HPDE6-E6E7 (cell line): ENCODE measurements around the gene LTO1.

Experiments used
- DNase-seq: peaks from one replicate; pipeline ENCODE4 v3.0.0; 2011; ENCODE audit warnings: missing footprints; ENCODE audit errors: extremely low spot score

The LTO1 gene

GRCh38 chr11:69677749-69678148, 2.6 kb upstream of the LTO1 start:
- no peak for DNase-seq

GRCh38 chr11:69674267-69674885, 777 bp downstream of the LTO1 start:
- peak; percentile 63 for DNase-seq

- DNase-seq, result no peak
Observed at GRCh38 chr11:69671734-69672465, 3.3 kb downstream of the LTO1 start.

GRCh38 chr11:69670158-69670845, 4.9 kb downstream of the LTO1 start:
- DNase-seq, result peak; percentile 80

- no peak for DNase-seq
Observed at GRCh38 chr11:69669486-69669885, 5.7 kb downstream of the LTO1 start.

- no peak for DNase-seq
Observed at GRCh38 chr11:69667619-69668604, 7.2 kb downstream of the LTO1 start.

GRCh38 chr11:69666752-69667536, 8.2 kb downstream of the LTO1 start:
- no peak for DNase-seq

GRCh38 chr11:69666261-69666660, 8.9 kb downstream of the LTO1 start:
- DNase-seq, result no peak

- no peak for DNase-seq
Observed at GRCh38 chr11:69665669-69666068, 9.5 kb downstream of the LTO1 start.

- DNase-seq, result no peak
Observed at GRCh38 chr11:69664901-69665300, 10.3 kb downstream of the LTO1 start.

GRCh38 chr11:69664103-69664775, 10.9 kb downstream of the LTO1 start:
- no peak for DNase-seq

- DNase-seq, result no peak
Observed at GRCh38 chr11:69663326-69663725, 11.8 kb downstream of the LTO1 start.

GRCh38 chr11:69662806-69663205, 12.3 kb downstream of the LTO1 start:
- DNase-seq, result no peak

- DNase-seq, result no peak
Observed at GRCh38 chr11:69662021-69662698, 13.0 kb downstream of the LTO1 start.

- DNase-seq, result no peak
Observed at GRCh38 chr11:69661413-69661715, 13.8 kb downstream of the LTO1 start.

GRCh38 chr11:69660001-69660500, 15.1 kb downstream of the LTO1 start:
- no peak for DNase-seq

GRCh38 chr11:69659591-69659990, 15.6 kb downstream of the LTO1 start:
- DNase-seq, result no peak

GRCh38 chr11:69658626-69659450, 16.3 kb downstream of the LTO1 start:
- no peak for DNase-seq
